Activated CD8-positive, alpha-beta memory T cell treated with anti-CD3 and anti-CD28 coated beads for 4 hours (primary cell): Measurements from ENCODE around the gene YWHAE.
"Not testable (repeated sequence)": the region's sequence is repeated elsewhere in the genome, so short reads cannot be mapped to it uniquely, and the experiment has no call there.

Source experiments
- DNase-seq, 2 donors: peaks; one replicate each; pipeline ENCODE4 v3.0.0-alpha.2; 2020; ENCODE audit warnings: low read depth in 2 of 2

YWHAE gene

DNA sequence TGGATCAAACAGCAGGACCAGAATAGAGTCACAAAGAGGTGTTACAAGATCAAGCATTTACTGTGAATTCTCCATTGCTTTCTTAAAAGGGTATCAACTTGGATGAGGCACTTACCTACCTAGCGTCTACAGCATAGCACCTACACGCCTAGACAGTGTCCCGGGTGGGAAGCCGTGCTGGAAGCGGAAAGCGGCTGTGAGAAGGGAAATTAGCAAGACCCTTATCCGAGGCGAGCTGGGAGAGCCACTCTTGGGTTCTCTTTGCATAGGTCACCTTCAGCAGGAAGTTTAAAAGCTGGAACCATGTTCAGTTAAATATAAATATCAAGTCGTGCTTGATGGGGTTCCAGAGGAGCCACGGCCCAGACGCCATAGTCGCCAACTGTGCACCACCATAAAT lies 74.3 kb downstream of the YWHAE start:
- no peak for DNase-seq

DNA sequence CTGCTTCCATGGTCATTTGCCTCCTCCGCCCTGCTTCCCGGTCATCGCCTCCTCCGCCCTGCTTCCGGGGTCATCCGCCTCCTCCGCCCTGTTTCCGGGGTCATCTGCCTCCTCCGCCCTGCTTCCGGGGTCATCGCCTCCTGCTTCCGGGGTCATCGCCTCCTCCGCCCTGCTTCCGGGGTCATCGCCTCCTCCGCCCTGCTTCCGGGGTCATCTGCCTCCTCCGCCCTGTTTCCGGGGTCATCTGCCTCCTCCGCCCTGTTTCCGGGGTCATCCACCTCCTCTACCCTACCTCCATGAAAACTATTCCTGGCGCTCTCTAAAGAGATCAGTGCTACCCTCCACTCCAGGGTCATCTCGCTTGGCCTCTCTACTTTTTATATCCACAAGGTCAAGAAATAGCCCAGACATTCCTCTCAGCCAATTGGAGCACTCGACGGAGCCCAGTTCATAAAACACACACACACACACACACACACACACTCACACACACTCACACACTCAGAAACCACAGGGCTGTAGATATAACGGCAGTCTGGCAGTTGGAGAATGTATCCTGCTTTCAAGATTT lies 75.7 kb downstream of the YWHAE start:
- DNase-seq: no peak

DNA sequence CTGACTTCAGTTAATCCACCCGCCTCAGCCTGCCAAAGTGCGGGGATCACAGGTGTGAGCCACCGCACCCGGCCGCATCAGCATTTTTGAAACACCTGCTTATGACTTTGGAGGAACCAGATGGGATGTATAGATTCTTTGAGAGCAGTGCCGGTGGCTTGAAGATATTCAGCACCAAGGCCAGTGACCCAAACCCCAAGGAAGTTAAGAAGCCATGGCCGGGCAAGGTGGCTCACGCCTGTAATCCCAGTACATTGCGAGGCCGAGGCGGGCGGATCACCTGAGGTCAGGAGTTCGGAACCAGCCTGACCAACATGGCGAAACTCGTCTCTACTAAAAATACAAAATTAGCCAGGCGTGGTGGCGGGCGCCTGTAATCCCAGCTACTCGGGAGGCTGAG lies 76.7 kb downstream of the YWHAE start:
- no peak for DNase-seq

DNA sequence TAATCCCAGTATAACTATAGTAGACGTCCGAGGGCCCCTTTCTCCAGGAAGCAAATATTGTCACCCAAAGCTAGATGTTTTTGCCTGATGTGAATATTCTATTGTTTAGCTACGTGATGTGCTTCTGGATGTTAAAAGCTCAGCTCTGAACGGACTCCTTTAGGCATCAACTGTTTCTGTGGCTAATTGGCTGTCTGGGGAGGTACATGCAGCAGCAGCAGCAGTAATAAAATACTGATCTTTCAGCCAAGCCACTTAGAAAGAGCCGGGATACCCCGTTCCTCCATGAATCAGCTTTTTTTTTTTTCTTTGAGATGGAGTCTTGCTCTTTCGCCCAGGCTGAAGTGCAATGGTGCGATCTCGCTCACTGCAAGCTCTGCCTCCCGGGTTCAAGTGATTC lies 77.5 kb downstream of the YWHAE start:
- DNase-seq: no peak

DNA sequence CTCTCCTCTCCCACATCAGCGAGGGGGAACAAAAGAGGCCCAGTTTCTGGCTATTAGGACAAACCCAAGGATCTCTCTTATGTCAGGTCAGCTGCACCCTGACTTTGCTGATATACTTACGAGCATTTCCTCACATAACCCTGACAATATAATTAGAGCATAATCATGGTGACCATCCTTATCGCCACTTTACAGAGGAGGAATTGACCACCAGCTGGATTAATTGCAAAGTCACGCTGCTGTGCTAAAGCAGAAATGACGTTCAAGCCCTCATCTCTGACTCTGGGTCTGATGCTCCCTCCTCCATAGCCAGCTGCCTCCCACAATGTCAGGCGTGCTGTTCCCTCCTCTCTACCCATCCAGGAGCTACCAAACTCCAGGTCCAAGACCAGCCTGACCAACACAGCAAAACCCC lies 78.0 kb downstream of the YWHAE start:
- DNase-seq: no peak

DNA sequence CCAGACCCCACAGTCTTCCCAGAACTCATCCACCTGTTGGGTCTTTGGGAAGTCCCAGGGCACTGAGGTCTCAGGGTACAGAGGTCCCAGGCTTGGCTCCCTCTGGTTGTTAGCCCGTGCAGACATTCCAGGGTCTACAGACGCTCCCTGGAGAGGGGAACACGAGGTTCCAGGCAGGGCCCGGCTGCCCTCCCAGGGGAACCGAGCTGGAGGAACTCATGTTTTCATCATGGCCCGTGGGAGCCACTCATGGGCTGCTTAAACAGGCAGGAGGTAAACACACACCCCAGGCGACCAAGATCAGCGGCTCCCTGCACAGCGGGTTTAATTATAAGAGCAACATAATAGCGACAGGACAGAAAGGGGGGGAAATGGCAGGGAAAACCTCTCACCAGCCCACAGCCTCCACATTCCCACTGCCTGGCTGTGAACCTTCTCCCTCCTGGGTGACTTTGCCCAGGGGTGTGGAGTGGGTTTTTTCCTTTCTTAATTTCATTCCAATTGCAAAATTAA lies 84.1 kb downstream of the YWHAE start:
- no peak for DNase-seq

DNA sequence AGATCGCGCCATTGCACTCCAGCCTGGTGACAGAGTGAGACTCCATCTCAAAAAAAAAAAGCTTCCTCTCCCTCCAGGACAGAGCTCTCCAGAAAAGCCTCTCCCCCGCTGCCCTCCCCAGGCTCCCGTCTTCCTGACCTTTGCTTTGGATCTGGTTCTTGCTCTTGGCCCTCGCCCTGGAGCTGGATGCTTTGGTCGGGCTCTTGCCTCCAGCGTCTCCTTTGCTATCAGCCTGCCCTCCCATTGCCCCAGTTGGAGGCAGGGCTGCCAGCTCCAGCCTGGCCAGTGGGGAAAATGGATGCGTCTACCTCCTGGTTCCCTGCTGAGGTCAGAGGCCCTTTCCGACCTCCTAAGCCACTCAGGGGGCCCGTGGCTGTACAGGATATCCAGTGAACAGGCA lies 84.6 kb downstream of the YWHAE start:
- no peak for DNase-seq

DNA sequence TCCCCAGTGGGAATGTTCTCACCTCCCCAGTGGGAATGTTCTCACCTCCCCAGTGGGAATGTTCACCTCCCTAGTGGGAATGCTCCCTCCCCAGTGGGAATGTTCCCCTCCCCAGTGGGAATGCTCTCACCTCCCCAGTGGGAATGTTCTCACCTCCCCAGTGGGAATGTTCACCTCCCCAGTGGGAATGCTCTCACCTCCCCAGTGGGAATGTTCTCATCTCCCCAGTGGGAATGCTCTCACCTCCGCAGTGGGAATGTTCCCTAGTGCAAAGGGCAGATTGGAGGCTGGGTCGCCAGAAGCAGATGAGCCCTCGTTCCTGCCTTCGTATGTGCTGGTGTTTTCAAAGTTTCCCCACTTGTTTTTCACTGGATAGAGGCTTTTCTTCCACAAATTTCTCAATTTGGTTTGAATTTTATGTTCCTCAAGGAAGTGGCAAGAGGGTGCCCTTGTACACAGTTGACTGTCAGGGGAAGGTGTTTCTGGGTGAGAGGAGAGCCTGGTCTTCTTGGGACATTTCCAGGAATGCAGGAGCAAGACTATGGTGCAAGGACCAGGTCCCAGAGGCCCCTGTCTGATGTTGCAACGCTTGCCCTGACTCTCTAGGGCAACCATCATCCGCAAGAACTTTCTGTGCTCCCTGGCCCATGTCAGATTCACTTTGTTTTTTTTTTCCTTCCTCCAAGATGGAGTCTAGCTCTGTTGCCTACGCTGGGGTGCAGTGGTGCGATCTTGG lies 86.6 kb downstream of the YWHAE start:
- no peak for DNase-seq

DNA sequence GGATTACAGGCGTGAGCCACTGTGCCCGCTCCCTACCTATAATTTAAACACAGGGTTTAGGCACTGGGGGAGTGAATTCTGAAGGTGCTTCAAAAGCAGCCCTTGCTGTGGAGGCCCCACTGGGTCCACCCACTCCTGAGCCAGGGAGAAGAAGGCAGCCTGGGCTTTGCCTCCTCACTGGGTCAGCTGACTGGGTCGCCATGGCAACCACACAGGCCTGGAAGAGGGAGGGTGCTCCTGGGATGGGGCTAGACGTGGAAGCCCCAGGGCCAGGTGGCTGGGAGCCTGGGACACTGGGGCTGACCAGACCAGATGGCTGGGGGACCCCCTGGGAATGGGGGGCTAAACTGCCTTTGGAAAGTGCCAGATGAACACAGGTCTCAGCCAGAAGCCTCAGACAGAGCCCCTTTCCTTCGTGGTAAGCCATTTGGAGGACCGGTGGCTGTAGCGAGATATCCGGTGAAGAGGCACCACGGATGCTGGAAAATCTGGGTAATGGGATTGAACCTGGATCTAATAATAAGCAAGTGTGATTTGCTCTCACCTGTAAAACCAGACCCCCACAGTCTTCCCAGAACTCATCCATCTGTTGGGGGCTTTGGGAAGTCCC lies 87.7 kb downstream of the YWHAE start:
- no peak for DNase-seq

DNA sequence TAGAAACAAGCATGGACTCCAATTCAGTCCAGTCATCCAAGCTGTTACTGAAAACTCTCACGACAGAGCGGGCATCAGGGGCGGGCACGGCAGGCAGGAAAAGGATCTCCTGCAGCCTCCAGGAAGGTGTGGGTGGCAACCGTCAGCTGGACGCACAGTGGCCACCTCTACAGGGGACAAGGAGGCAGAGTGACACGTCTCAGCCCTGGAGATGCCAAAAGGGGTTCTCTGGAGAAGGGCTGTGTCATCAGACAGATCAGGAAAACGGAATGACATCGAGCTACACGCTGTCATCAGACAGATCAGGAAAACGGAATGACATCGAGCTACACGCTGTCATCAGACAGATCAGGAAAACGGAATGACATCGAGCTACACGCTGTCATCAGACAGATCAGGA lies 92.2 kb downstream of the YWHAE start:
- not testable (repeated sequence) for DNase-seq

DNA sequence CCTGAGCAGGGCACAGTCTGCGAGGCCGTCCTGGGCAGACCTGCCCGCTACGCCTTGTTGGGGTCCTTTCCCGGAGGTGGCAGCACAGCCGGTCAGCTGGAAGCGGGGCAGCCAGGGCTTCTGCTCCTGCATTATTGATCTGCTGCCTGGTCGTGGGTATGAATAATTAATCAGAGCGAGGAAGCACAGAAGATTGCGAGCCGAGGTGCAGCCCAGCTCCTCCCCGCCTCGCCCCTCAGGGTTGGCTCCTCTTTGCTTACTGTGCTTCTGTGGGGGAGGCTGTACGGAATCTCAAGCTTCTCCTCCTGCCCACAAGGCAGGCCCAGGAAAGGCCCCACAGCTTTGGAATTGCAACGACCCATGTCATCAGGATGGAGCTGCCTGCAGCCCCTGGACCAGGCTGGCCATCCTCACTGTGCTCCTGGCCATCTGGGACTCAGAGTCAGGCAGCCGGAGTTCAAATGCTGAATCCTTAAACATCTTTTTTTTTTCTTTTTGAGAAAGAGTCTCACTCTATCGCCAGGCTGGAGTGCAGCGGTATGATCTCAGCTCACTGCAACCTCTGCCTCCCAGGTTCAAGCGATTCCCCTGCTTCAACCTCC lies 95.0 kb downstream of the YWHAE start:
- no peak for DNase-seq

DNA sequence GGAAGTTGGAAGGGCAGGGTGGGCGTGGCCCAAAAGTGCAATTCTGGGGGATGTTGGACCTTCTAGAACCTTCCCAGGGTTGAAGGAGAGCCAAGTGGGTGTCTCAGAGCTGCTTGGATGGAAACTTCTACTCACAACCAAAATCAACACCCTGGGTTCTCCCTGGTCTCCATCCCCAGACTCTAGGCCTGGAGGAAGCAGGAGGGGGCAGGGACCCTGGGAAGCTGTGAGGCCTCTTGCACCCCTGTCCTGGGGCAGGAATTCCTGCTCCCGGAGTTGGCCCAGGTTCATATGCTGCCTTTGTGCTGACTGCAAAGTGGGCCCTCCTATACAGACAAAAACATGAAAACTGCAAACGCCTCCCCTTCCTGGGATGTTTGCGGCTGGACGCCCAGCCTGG lies 95.5 kb downstream of the YWHAE start:
- no peak for DNase-seq

DNA sequence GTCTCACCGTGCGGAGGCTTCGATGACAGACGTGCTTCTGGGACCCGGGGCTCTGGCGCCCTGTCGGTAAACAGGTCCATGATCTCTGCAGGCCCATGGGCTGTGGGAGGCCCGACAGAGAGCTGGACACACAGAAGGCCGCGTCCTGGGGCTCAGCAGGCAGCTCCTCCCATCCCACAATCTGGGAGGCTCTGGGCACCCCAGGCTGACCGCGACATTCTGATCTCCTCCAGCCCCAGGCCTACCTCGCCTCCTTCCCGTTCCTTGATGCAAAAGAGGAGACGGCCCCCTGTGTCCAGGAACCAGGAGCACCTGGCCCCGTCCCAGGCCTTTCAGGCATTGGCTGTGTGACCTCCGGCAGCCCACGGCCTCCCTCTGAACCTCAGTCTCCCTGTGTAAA lies 97.3 kb downstream of the YWHAE start:
- DNase-seq: no peak

DNA sequence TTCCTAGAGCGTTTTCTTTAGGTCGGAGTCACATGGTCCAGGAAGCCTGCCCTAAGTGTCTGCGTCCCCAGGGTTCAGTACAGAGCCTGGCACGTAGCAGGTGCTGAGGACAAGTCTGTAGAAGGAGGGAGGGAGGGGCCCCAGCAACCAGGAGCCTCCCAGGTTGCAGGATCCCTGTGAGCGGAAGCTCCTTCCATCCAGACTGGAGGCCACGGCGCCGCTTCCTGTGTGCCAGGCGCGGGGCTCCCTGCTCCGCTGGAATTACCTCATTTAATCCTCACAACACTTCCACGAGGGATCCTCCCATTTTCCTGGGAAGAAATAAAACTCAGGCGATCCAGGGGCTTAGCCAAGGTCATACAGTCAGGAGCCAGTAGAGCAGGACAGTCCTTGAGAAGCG lies 98.5 kb downstream of the YWHAE start:
- no peak for DNase-seq

DNA sequence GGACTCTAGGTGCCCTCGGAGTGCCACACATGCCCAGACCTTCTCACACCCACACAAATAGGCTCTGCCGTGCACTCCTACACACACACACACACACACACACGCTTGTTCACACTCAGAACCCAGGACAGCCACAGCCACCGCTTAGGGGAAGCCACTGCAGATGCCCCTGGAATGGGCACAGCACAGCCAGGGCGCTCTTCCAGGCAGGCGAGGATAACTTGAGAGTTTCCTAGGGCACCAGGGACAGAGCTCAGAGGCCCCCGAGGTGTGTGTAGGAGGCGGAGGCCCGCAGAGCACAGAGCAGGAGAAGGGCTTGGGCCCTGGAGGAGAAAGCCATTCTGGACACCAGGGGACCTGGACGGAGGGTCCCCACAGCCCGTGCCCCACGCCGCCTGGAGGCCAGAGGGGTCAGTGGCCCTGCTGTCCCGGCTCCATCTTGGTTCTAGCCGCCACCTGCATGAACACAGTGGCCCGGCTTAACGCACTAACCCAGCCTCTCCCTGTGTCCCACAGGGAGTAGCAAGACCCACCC lies 99.6 kb downstream of the YWHAE start:
- DNase-seq: no peak

DNA sequence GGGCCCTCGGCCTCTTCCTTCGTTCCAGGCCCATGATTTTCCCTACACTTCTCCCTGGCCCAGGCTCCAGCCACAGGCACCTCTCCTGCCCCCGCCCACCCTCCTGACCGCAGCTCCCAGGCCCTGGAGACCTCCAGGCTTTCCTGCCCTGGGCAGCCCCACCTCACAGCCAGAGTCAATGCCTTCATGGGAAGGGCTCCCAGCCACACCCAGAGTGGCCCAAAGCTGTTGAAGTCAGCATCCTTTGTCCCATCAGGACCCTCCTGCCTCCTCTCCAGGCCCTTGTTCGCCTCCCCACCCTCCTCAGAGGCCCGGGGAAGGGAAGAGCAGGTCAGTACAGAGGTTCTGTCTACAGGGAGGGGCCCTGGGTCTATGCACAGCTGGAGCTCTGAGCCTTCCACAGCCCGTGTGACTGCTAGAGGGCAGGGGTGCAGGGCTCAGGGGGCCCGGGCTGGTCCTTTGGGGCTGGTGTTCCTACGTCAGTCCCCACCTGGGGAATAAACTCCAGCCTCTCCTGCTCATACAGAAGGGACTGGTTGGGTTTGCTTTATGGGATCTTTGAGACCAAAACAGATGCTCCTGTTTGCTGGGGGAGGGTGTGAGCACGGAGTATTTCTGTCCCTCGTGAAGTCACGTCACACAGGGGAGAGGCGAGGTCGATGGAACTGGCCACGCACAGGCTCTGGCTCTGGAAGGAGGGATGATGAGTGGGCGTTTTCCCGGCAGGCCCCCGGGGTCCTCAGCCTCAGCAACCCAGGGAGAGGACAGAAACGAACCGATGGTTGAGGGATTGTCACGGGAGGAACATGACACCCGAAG lies 100.3 kb downstream of the YWHAE start:
- no peak for DNase-seq

DNA sequence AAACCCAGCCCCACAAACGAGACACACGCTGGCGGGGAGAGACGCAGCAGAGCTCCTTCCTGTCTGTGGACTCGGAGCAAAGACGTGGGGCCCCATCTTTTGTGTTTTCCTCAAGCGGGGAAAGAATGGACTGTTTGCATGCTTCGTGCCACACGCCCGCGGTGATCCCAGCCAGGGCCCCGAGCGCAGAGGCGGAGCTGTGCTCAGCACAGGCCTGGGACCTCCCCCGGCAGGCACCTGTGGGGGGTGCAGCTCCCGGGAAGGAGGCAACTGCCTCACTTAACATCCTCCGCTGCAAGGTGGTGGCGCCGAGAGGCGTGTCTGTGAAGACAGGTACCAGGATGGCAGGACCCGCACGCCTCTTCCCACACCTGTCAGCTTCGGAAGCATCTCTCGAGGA lies 101.4 kb downstream of the YWHAE start:
- peak in 1 of 2 donors; percentile 13 for DNase-seq
